HG03064 (cell line): ENCODE data around the gene GPC1.

Experiments
- ATAC-seq: cut with Tn5 transposase; IDR thresholded peaks from one replicate; pipeline ENCODE4 v1.9.1; 2021; ENCODE audit warnings: low read depth; ENCODE audit not compliant: unreplicated experiment

GPC1 gene

DNA sequence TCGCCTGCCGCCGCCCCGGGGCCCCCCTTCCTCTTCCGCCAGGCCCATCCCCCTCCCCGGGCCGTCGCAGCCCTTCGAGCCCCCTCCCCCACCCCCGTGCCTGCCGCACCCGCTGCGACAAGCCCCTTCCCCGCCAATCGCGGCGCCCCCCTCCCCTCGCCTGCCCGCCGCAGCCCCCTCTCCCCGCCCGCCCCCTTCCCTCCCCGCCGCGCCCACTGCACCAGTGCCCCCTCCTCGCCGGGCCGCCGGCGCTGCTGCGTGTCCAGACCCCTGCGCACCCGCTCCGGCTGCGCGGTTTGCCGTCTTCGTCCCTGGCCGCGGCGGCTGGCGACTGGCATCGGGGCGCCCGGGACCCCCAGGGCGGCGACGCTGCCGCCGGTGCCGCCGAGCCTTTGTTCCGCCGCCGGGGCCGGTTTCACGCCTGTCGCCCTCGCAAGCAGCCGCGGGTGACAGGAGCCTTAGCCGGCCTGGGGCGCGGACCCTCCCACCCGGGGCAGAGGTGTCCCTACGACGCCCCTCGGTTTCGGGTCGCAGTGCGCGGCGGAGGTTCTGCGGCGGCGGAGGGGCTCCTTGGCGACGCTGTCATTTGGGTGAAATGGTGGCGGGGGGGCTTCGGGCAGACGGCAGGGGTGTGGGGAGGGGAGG is 18.1 kb downstream of the GPC1 start:
- ATAC-seq: no peak

DNA sequence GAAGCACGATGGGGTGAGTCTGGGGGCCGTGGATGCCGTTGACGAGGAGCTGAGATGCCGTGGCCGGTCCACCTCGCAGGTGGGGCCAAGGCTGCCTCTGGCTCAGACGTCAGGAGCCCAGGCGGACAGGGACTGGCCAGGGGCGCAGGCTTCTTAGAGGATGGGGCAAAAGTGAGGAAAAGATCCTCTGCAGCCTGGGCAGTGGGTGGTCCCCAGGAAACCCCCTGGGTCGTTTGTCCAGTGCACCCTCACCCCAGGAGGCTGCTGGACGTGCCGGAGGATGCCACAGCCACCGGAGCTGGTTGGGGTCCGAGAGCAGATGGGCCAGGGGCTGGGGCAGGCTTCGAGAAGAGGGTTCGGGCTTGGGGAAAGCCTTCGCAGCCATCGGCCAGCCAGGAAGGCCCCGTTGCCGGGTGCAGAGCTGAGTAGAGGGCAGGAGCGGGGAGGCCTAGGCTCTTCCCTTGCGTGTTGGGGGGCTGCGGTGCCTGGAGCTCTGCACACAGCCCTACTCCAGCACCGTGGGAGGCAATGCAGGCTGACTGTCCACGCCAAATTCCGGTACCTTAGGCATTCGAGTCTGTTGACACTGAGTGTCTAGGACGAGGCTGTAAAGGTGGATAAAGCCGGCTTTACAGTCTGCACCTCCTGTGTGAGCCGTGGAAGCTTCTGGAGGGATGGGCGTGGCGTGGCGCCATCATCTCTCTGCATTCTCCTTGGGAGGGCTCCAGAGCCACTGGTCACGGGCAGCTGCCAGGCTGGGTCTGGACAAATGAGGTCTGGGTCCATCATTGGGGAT is 18.8 kb downstream of the GPC1 start:
- no peak for ATAC-seq

GRCh38 chr2:240455272-240455646 is 19.8 kb downstream of the GPC1 start:
- ATAC-seq: no peak

- ATAC-seq: no peak
Observed at GRCh38 chr2:240455647-240456446, 20.4 kb downstream of the GPC1 start.

DNA sequence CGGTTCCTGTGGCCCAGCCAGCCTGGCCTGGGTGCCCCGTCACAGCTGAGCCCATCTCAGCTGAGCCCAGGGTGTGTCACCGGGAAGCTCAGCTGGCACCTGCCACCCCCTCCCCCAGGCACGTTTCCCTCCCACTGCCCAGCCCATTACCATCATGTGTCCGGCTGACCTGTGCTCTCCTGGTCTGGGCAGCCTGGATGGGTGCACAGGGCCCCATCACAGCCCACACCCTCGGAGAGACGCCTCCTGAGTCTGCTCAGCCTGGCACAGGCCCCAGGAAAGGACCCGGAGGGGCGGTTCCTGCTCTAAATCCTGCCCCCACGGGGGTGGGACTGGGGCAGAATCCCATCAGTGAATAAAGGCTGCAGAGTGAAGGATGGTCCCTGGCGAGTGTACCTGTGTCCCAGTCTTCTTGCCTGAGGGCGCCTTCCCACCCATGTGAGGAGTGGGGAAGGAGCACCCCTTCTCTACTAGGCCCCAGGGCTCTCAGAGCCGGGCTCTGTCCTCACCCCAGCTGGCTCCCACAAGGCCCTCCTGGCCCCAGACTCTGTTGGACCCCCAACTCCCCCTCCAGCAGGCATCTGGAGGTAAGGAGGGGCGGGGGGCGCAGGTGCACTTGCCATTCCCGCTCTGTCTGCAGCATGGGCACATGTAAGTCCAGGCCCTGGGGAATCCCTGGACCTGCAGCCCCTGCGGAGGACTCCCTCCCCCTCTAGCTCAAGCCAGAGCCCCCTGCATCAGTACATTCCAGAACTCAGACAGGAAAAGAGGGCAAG is 21.2 kb downstream of the GPC1 start:
- ATAC-seq: no peak

- no peak for ATAC-seq
Observed at GRCh38 chr2:240457223-240458043, 22.0 kb downstream of the GPC1 start.

GRCh38 chr2:240458044-240458899 is 22.8 kb downstream of the GPC1 start:
- ATAC-seq: no peak

GRCh38 chr2:240458900-240459391 is 23.5 kb downstream of the GPC1 start:
- no peak for ATAC-seq

GRCh38 chr2:240459401-240460252 is 24.2 kb downstream of the GPC1 start:
- no peak for ATAC-seq

GRCh38 chr2:240460253-240460711 is 24.8 kb downstream of the GPC1 start:
- ATAC-seq: no peak

- ATAC-seq: no peak
Observed at GRCh38 chr2:240460781-240461431, 25.4 kb downstream of the GPC1 start.

GRCh38 chr2:240461471-240462072 is 26.1 kb downstream of the GPC1 start:
- no peak for ATAC-seq

GRCh38 chr2:240462073-240462706 is 26.7 kb downstream of the GPC1 start:
- no peak for ATAC-seq

DNA sequence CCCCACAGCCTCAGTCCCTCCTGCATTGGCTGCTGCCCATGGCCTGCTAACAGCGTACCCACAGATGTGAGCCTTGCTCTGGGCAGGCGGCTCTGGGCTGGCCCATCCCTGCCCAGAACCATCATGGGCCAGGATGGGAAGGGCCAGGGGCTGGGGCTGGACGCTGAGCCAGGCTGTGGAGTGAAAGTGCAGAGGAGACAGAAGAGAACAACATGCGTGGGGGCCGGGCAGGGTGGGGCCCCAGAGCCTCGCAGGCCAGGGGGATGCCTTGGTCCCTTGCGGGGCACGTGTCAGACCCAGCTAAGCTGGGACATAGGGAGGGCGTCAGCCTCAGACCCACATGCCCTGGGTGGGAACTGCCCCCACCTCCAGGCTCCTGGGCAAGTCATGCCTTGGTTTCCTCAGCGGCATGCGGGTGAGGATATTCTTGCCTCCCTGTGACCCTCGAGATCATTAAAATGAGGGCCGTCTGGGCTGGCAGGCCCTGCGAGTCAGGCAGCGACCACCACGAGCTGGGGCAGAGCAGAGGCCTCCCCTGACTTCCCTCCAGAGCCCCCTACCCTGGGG is 27.3 kb downstream of the GPC1 start:
- ATAC-seq: no peak

- ATAC-seq: no peak
Observed at GRCh38 chr2:240463274-240463865, 27.9 kb downstream of the GPC1 start.
